Measurements from ENCODE around the gene STPG4. TPM values are rescaled to one million over a fixed set of nuclear protein-coding genes. Genes with fewer than 3 reads are reported as not detected.

The STPG4 gene
- polyA plus RNA-seq, 3 donors: 0.20 to 0.24 TPM; not detected in 1

GRCh38 chr2:47162780-47163179 lies 7.7 kb upstream of the STPG4 start:
- 90% methylated on average over 2 of the region's 3 CpGs for WGBS (ENCODE audit: insufficient coverage)
- no peaks in the 10 kb centered on the region for H3K27me3 Mint-ChIP-seq (ENCODE audit: low read depth in 3 of 3)
- no peak for DNase-seq
- H3K79me2 ChIP-seq (ENCODE audit: insufficient read depth, low read length): peaks cover 71% of the 10 kb centered on the region
- H3K27ac Mint-ChIP-seq: peak overlapping the region in 6 of 7 donors; percentile 25 to 72 (median 52)
- TF ChIP-seq CTCF (IDR thresholded peaks at IDR 0.05): no peak
- H3K4me1 ChIP-seq (ENCODE audit: control insufficient read depth in 1 of 2, insufficient read depth in 2 of 2, low read length in 2 of 2): peaks cover 0 to 6% of the 10 kb centered on the region in 2 donors
- H3K4me3 Mint-ChIP-seq: no peak overlapping the region
- H3K9ac ChIP-seq (ENCODE audit: insufficient read depth, low read length, poor library complexity, severe bottlenecking): no peak overlapping the region
- H3K27ac ChIP-seq (ENCODE audit: low read depth in 1 of 2, low read length in 2 of 2): peak overlapping the region in 1 of 2 donors; percentile 56
- peaks cover 24% of the 10 kb centered on the region for H3K4me1 Mint-ChIP-seq
- peaks cover 100% of the 10 kb centered on the region for H4K20me1 ChIP-seq (ENCODE audit: insufficient read depth, low read length)
- intact Hi-C loops (cut with micrococcal nuclease): no loop called here
- H2AFZ ChIP-seq (ENCODE audit: insufficient read depth, low read depth, low read length, poor library complexity, severe bottlenecking): no peak overlapping the region
- no peak overlapping the region for H3K4me2 ChIP-seq (replicated peaks; ENCODE audit: extremely low read depth, low read length, poor library complexity, severe bottlenecking)
- H3K4me3 ChIP-seq (replicated peaks in 1 of 3; ENCODE audit: low read depth in 2 of 3, low read length in 3 of 3): no peak overlapping the region
- H3K9me3 ChIP-seq (replicated peaks in 1 of 2; ENCODE audit: control insufficient read depth in 1 of 2, insufficient read depth in 1 of 2, low read length in 2 of 2): no peaks in the 10 kb centered on the region
- peaks cover 73 to 88% of the 10 kb centered on the region in 2 donors for H3K36me3 Mint-ChIP-seq
- H3K36me3 ChIP-seq (replicated peaks in 1 of 2; ENCODE audit: control insufficient read depth in 1 of 2, insufficient read depth in 2 of 2, low read length in 2 of 2): peaks cover 76 to 92% of the 10 kb centered on the region in 2 donors
- H3K9me3 Mint-ChIP-seq: no peaks in the 10 kb centered on the region
- no peaks in the 10 kb centered on the region for H3K27me3 ChIP-seq (ENCODE audit: control insufficient read depth in 2 of 2, insufficient read depth in 2 of 2, low read length in 2 of 2)

- H3K4me3 Mint-ChIP-seq: no peak overlapping the region
- peaks cover 66 to 97% of the 10 kb centered on the region in 2 donors for H3K36me3 ChIP-seq (replicated peaks in 1 of 2; ENCODE audit: control insufficient read depth in 1 of 2, insufficient read depth in 2 of 2, low read length in 2 of 2)
Observed at GRCh38 chr2:47161475-47161874, 6.4 kb upstream of the STPG4 start.

More at GRCh38 chr2:47161475-47161874, 6.4 kb upstream of the STPG4 start:
- H3K79me2 ChIP-seq (ENCODE audit: insufficient read depth, low read length): peaks cover 58% of the 10 kb centered on the region
- Mint-ChIP-seq H3K27me3 (ENCODE audit: low read depth in 3 of 3) (no peaks in the 10 kb centered on the region), H3K27ac (peak overlapping the region in 3 of 7 donors; percentile 32 to 67 (median 44)), H3K9me3 (no peaks in the 10 kb centered on the region), H3K36me3 (peaks cover 76 to 92% of the 10 kb centered on the region in 2 donors), H3K4me1 (peaks cover 22% of the 10 kb centered on the region)
- peak overlapping the region in 1 of 2 donors; percentile 63 for H3K27ac ChIP-seq (ENCODE audit: low read depth in 1 of 2, low read length in 2 of 2)
- no peak overlapping the region for H3K4me3 ChIP-seq (replicated peaks in 1 of 3; ENCODE audit: low read depth in 2 of 3, low read length in 3 of 3)
- no peak for DNase-seq
- no peak overlapping the region for H3K4me2 ChIP-seq (replicated peaks; ENCODE audit: extremely low read depth, low read length, poor library complexity, severe bottlenecking)
- no peak overlapping the region for H3K9ac ChIP-seq (ENCODE audit: insufficient read depth, low read length, poor library complexity, severe bottlenecking)
- peaks cover 0 to 6% of the 10 kb centered on the region in 2 donors for H3K4me1 ChIP-seq (ENCODE audit: control insufficient read depth in 1 of 2, insufficient read depth in 2 of 2, low read length in 2 of 2)
- H3K27me3 ChIP-seq (ENCODE audit: control insufficient read depth in 2 of 2, insufficient read depth in 2 of 2, low read length in 2 of 2): no peaks in the 10 kb centered on the region
- no peak overlapping the region for H2AFZ ChIP-seq (ENCODE audit: insufficient read depth, low read depth, low read length, poor library complexity, severe bottlenecking)
- intact Hi-C loops (cut with micrococcal nuclease): no loop called here
- peaks cover 89% of the 10 kb centered on the region for H4K20me1 ChIP-seq (ENCODE audit: insufficient read depth, low read length)
- no peaks in the 10 kb centered on the region for H3K9me3 ChIP-seq (replicated peaks in 1 of 2; ENCODE audit: control insufficient read depth in 1 of 2, insufficient read depth in 1 of 2, low read length in 2 of 2)
- 100% methylated on average over 1 of the region's 3 CpGs for WGBS (ENCODE audit: insufficient coverage)
- no peak for TF ChIP-seq CTCF (IDR thresholded peaks at IDR 0.05)

All from CD14-positive monocyte (primary cell).